Activated CD8-positive, alpha-beta T cell treated with anti-CD3 and anti-CD28 coated beads for 36 hours (primary cell): ENCODE data around the gene JPH4. TPM values are rescaled to one million over a fixed set of nuclear protein-coding genes. Genes with fewer than 3 reads are reported as not detected.

Experiments
- ATAC-seq: fragments of 200-7000 bp; cut with Tn5 transposase; one replicate; pipeline ENCODE4 v1.10.0; 2021; ENCODE audit warnings: mild to moderate bottlenecking, moderate library complexity
- CTCF ChIA-PET: fragments of 350-600 bp; sonication (Branson Sonifier 250); formaldehyde crosslinking; loops from one replicate; lab custom pipeline; 2021; ENCODE audit warnings: antibody characterized with exemption; lab: Charles Lee
- POLR2A ChIA-PET: fragments of 350-600 bp; sonication (Branson Sonifier 250); formaldehyde crosslinking; loops from one replicate; lab custom pipeline; 2021; ENCODE audit warnings: antibody characterized with exemption; lab: Charles Lee
- DNase-seq: peaks from one replicate; pipeline ENCODE4 v3.0.0-alpha.2; 2020
- H3K27ac Mint-ChIP-seq: one replicate; pipeline ENCODE4 v1.8.0; 2021; ENCODE audit warnings: mild to moderate bottlenecking, mixed read lengths
- H3K27me3 Mint-ChIP-seq: one replicate; pipeline ENCODE4 v1.8.0; 2021; ENCODE audit warnings: mixed read lengths
- H3K36me3 Mint-ChIP-seq: one replicate; pipeline ENCODE4 v1.8.0; 2021; ENCODE audit warnings: low read depth, mixed read lengths
- H3K4me1 Mint-ChIP-seq: one replicate; pipeline ENCODE4 v1.8.0; 2021; ENCODE audit warnings: low read depth, mixed read lengths
- H3K4me3 Mint-ChIP-seq: one replicate; pipeline ENCODE4 v1.8.0; 2021; ENCODE audit warnings: mild to moderate bottlenecking, moderate library complexity, mixed read lengths
- H3K9me3 Mint-ChIP-seq: one replicate; pipeline ENCODE4 v1.8.0; 2021; ENCODE audit warnings: mixed read lengths
- intact Hi-C: fragments of 100-400 bp; cut with micrococcal nuclease; formaldehyde crosslinking; loops from one replicate; pipeline ENCODE4 v1.10.0; 2022
- total RNA-seq, 2 experiments: library from RNA; stranded (reverse); gene quantifications; one replicate each; pipeline ENCODE4 v1.2.3, GENCODE V29; 2021
- TF ChIP-seq, protein P1 (sequence below): fragments of 200-600 bp; IDR thresholded peaks from one replicate; pipeline ENCODE4 v1.8.0; 2022; ENCODE audit warnings: antibody characterized with exemption, mild to moderate bottlenecking

The JPH4 gene
- total RNA-seq, 2 experiments from 2014 or later: 0.25 to 0.51 TPM

DNA sequence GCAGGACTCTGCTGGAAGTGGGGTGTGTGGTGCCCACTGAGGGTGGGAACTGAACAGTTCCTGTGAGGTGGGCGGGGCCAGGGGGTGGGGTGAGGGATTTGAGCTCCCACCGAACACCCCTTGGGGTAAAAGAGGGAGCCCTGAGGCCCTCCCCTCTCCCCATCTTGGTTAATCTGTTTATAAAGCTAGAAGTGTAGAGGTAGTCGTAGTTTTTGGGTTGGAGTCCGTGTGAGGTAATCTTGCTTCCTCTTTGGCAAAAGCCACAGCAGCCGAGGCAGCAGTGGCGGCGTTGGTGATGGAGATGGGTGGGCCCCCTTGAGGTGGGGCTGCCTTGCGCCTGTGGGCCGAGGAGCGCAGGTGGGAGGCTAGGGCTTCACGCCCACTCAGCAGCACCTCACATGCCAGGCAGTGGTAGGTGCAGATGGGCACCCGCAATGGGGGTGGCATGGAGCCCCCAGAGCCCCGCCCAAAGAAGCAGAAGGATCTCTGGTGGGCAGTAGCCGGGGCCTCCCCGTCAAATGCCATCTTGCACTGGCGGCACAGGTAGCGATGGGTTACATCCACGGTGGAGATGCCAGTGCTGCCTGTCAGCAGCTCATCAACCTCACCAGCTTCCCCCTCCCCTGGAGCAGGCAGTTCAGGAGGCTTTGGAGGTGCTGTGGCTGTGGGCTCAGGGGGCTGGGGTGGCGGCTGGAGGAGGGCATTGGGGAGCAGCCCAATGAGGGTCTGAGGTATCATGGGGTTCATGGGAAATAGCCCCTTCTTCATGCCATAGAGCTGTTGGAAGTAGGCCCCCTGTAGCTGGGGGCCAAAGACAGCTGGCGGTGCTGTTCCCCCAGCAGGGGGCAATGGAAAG lies 56.6 kb downstream of the JPH4 start:
- Mint-ChIP-seq H3K9me3 (no peaks in the 10 kb centered on the region), H3K4me1 (no peaks in the 10 kb centered on the region), H3K27ac (no peak overlapping the region), H3K27me3 (no peaks in the 10 kb centered on the region), H3K36me3 (no peaks in the 10 kb centered on the region), H3K4me3 (no peak overlapping the region)
- ChIA-PET CTCF (interaction anchor here (1.4 to 1.5 kb wide), 2 partner anchors 40 to 44 kb away, joined by 3 to 5 read pairs; no protein-coding TSS in a partner anchor), POLR2A (interaction anchor here (0.7 kb wide), 1 partner anchor 52 kb away, joined by 3 read pairs; the partner anchor contains the start of gene NGDN)
- intact Hi-C loops: no loop called here
- ATAC-seq: no peak
- DNase-seq: no peak
- TF ChIP-seq, protein P1, sequence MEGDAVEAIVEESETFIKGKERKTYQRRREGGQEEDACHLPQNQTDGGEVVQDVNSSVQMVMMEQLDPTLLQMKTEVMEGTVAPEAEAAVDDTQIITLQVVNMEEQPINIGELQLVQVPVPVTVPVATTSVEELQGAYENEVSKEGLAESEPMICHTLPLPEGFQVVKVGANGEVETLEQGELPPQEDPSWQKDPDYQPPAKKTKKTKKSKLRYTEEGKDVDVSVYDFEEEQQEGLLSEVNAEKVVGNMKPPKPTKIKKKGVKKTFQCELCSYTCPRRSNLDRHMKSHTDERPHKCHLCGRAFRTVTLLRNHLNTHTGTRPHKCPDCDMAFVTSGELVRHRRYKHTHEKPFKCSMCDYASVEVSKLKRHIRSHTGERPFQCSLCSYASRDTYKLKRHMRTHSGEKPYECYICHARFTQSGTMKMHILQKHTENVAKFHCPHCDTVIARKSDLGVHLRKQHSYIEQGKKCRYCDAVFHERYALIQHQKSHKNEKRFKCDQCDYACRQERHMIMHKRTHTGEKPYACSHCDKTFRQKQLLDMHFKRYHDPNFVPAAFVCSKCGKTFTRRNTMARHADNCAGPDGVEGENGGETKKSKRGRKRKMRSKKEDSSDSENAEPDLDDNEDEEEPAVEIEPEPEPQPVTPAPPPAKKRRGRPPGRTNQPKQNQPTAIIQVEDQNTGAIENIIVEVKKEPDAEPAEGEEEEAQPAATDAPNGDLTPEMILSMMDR: no peak

DNA sequence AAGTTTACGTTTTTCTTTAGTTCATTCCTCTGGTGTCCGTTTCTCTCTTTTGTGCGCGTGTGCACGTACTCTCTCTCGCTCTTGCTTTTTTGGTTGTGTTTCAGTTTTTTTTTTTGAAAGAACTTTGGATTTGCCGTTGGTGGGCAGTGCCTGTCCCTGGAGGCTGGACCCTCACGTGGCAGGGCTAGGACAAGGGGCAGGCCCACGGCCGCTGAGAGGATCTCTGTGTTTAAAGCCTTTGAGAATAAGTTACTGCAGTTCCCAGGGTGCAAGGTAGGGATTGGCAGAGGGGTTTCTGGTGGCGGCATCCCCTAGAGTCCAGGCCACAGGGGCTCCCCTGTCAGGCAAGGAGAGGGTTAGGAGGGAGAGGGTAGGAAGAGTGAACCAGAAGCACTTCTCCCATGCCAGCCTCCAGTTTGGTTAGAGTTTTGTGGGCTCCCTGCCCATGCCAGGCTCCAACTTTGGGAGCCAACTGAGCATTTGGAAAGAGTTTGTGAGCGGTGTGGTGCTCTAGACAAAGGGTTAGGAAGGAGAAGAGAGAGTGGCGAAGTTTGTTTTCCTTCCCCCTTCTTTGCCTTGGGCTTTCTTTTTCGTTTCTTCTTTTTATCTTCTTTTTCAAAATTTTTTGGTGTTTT lies 57.6 kb downstream of the JPH4 start:
- Mint-ChIP-seq H3K36me3 (no peaks in the 10 kb centered on the region), H3K4me1 (no peaks in the 10 kb centered on the region), H3K27me3 (no peaks in the 10 kb centered on the region), H3K9me3 (no peaks in the 10 kb centered on the region), H3K4me3 (no peak overlapping the region), H3K27ac (no peak overlapping the region)
- DNase-seq: no peak
- ATAC-seq: no peak
- CTCF ChIA-PET: no interaction called here
- POLR2A ChIA-PET: no interaction called here
- TF ChIP-seq, protein P1: no peak
- intact Hi-C loops: no loop called here

DNA sequence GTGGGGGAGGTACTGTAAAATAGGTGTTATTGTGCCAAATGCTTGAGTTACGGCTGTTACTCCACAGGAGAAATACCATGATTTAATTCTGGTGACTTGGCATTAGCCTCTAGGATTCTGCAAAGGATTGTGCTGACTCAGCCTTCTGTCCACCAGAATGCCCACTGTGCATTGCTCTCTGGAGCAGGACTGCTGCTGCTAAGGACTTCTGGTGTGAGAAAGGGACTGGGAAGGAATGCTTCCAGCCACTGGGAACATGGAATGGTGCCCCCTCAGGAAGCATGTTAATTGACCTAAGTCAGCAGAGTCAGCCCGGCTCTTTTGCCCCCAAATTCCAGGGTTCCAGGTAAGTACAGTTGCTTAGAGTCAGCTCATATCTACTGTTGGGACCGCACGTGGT lies 59.9 kb downstream of the JPH4 start:
- Mint-ChIP-seq H3K27me3 (no peaks in the 10 kb centered on the region), H3K27ac (no peak overlapping the region), H3K36me3 (no peaks in the 10 kb centered on the region), H3K4me3 (no peak overlapping the region), H3K9me3 (no peaks in the 10 kb centered on the region), H3K4me1 (no peaks in the 10 kb centered on the region)
- DNase-seq (no peak), ATAC-seq (no peak)
- POLR2A ChIA-PET: no interaction called here
- intact Hi-C loops: no loop called here
- CTCF ChIA-PET: interaction anchor here (1.4 kb wide), 1 partner anchor 40 kb away, joined by 3 read pairs; no protein-coding TSS in a partner anchor
- TF ChIP-seq, protein P1: no peak

Other genes with a start within 250 kb of the JPH4 start
- gene SLC22A17, start 225.9 kb downstream of the JPH4 start, total RNA-seq: 1 to 10 TPM; 2.3 TPM
- gene EFS, start 213.6 kb downstream of the JPH4 start, total RNA-seq: not detected
- not detected for gene IL25, start 206.0 kb downstream of the JPH4 start, total RNA-seq
- gene CMTM5, start 201.7 kb downstream of the JPH4 start, total RNA-seq: not detected
- gene MYH6, start 170.5 kb downstream of the JPH4 start, total RNA-seq: not detected
- not detected for gene MYH7, start 143.1 kb downstream of the JPH4 start, total RNA-seq
- gene NGDN, start 109.1 kb downstream of the JPH4 start, total RNA-seq: 10 to 100 TPM; 50.9 to 57.4 TPM
- 1 to 10 TPM in 1 of 2 experiments, under 1 TPM in 1; 0.78 to 1.0 TPM for gene ZFHX2, start 27.0 kb downstream of the JPH4 start, total RNA-seq
- gene THTPA, start 22.5 kb downstream of the JPH4 start, total RNA-seq: 1 to 10 TPM; 5.1 to 7.6 TPM
- 100 to 1,000 TPM; 146 to 155 TPM for gene AP1G2, start 11.0 kb downstream of the JPH4 start, total RNA-seq
- gene DHRS2, start 57.6 kb upstream of the JPH4 start, total RNA-seq: 1 to 10 TPM; 3.3 to 3.5 TPM